RWPE2 (cell line): ENCODE results near the gene RGL4.

Experiments
- ATAC-seq: fragments of 200-7000 bp; cut with Tn5 transposase; 3 replicates; pipeline ENCODE4 v1.9.1; 2021; ENCODE audit warnings: low read depth
- DNase-seq: peaks from one replicate; pipeline ENCODE4 v3.0.0-alpha.2; 2020; ENCODE audit warnings: low spot score
- H3K27ac ChIP-seq: fragments of 450-650 bp; 2 replicates; pipeline ENCODE4 v1.5.1; 2017; ENCODE audit warnings: mild to moderate bottlenecking; ENCODE audit not compliant: poor library complexity, severe bottlenecking
- H3K27me3 ChIP-seq: fragments of 250-450 bp; sonication (Bioruptor Pico); 2 replicates; pipeline ENCODE4 v1.5.1; 2021; ENCODE audit warnings: mild to moderate bottlenecking, moderate library complexity; ENCODE audit not compliant: insufficient read depth, poor library complexity, severe bottlenecking
- H3K36me3 ChIP-seq: fragments of 250-450 bp; sonication (Bioruptor Pico); 2 replicates; pipeline ENCODE4 v1.5.1; 2020; ENCODE audit warnings: low read depth, mild to moderate bottlenecking, moderate library complexity
- H3K4me1 ChIP-seq: fragments of 250-450 bp; sonication (Bioruptor Pico); 2 replicates; pipeline ENCODE4 v1.5.1; 2021; ENCODE audit warnings: mild to moderate bottlenecking, moderate library complexity; ENCODE audit not compliant: insufficient read depth, poor library complexity, severe bottlenecking
- H3K4me3 ChIP-seq: fragments of 250-450 bp; sonication (Bioruptor Pico); 2 replicates; pipeline ENCODE4 v1.5.1; 2021; ENCODE audit warnings: mild to moderate bottlenecking, moderate library complexity; ENCODE audit not compliant: severe bottlenecking
- H3K9me3 ChIP-seq: fragments of 250-450 bp; sonication (Bioruptor Pico); 2 replicates; pipeline ENCODE4 v1.5.1; 2021; ENCODE audit warnings: mild to moderate bottlenecking, moderate library complexity; ENCODE audit not compliant: severe bottlenecking
- CTCF ChIP-seq: fragments of 450-650 bp; IDR thresholded peaks from one replicate; pipeline ENCODE4 v1.5.1; 2017; ENCODE audit warnings: mild to moderate bottlenecking, moderate library complexity; ENCODE audit not compliant: poor library complexity, severe bottlenecking

Gene RGL4

GRCh38 chr22:23704829-23705228, 14.0 kb downstream of the RGL4 start:
- DNase-seq: no peak
- no peak overlapping the region for H3K4me3 ChIP-seq
- H3K9me3 ChIP-seq: no peaks in the 10 kb centered on the region
- H3K27ac ChIP-seq: no peak overlapping the region
- H3K27me3 ChIP-seq: no peaks in the 10 kb centered on the region
- ATAC-seq: no peak
- H3K4me1 ChIP-seq: no peaks in the 10 kb centered on the region
- peaks cover 64% of the 10 kb centered on the region for H3K36me3 ChIP-seq
- TF ChIP-seq CTCF: no peak

GRCh38 chr22:23705358-23705757, 14.5 kb downstream of the RGL4 start:
- no peak for DNase-seq

GRCh38 chr22:23708270-23708669, 17.5 kb downstream of the RGL4 start:
- H3K27ac ChIP-seq: no peak overlapping the region
- H3K4me3 ChIP-seq: no peak overlapping the region
- peaks cover 89% of the 10 kb centered on the region for H3K36me3 ChIP-seq
- no peaks in the 10 kb centered on the region for H3K4me1 ChIP-seq
- no peak for TF ChIP-seq CTCF
- no peaks in the 10 kb centered on the region for H3K27me3 ChIP-seq
- H3K9me3 ChIP-seq: no peaks in the 10 kb centered on the region
- no peak for ATAC-seq
- no peak for DNase-seq

More at GRCh38 chr22:23705358-23705757, 14.5 kb downstream of the RGL4 start:
- no peak overlapping the region for H3K4me3 ChIP-seq
- no peaks in the 10 kb centered on the region for H3K4me1 ChIP-seq
- H3K36me3 ChIP-seq: peaks cover 63% of the 10 kb centered on the region
- no peak for TF ChIP-seq CTCF
- no peak overlapping the region for H3K27ac ChIP-seq
- no peaks in the 10 kb centered on the region for H3K27me3 ChIP-seq
- no peak for ATAC-seq
- H3K9me3 ChIP-seq: no peaks in the 10 kb centered on the region

- ATAC-seq (no peak), DNase-seq (no peak)
- TF ChIP-seq CTCF: no peak
- Histone ChIP-seq H3K27me3 (no peaks in the 10 kb centered on the region), H3K4me3 (no peak overlapping the region), H3K4me1 (no peaks in the 10 kb centered on the region), H3K36me3 (peaks cover 95% of the 10 kb centered on the region), H3K9me3 (no peaks in the 10 kb centered on the region), H3K27ac (no peak overlapping the region)
Observed at GRCh38 chr22:23709107-23709506, 18.3 kb downstream of the RGL4 start.

- Histone ChIP-seq H3K4me3 (no peak overlapping the region), H3K36me3 (peaks cover 73% of the 10 kb centered on the region), H3K9me3 (no peaks in the 10 kb centered on the region), H3K4me1 (no peaks in the 10 kb centered on the region), H3K27ac (no peak overlapping the region), H3K27me3 (no peaks in the 10 kb centered on the region)
- DNase-seq (no peak), ATAC-seq (no peak)
- TF ChIP-seq CTCF: no peak
Observed at GRCh38 chr22:23712256-23712655, 21.4 kb downstream of the RGL4 start.
